Activated T-cell treated with anti-CD3 and anti-CD28 coated beads, Interleukin-2, amount 50 U/mL, for 1 hour (primary cell): ENCODE results near the gene SLC46A1.
A peak's percentile ranks its signal among the peaks of the same experiment; 100 is the strongest.

Source experiments
- DNase-seq: peaks from one replicate; pipeline ENCODE4 v3.0.0-alpha.2; 2020

Gene SLC46A1

GRCh38 chr17:28379814-28380801, 25.9 kb downstream of the SLC46A1 start:
- DNase-seq = no peak

DNA sequence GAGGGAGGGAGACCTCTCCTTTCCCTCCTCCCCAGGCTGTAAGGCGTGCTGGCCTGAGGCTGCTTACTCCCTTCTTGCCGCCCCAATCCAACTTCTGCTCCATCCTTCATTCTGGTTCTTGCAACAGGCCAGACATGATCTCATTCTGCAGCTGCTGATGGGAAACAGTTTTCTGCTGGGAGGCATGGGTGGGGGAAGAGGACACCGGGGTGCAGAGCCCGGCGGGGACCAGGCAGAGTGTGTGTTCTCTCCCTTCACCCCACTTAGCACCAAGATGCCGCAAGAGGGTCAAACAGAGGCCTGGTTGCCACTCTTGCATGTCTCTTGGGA, 33.1 kb downstream of the SLC46A1 start:
- DNase-seq = no peak

- DNase-seq = no peak
Measured at GRCh38 chr17:28372203-28372944, 33.6 kb downstream of the SLC46A1 start.

- DNase-seq = peak; percentile 81
Measured at GRCh38 chr17:28371245-28372202, 34.5 kb downstream of the SLC46A1 start, which contains the start of gene SARM1. Gene SARM1, plus strand, starts transcription at chr17:28371694. Its CDS starts 339 bp downstream, at chr17:28372033.

GRCh38 chr17:28370744-28371103, 35.3 kb downstream of the SLC46A1 start:
- DNase-seq = no peak

GRCh38 chr17:28370035-28370743, 35.8 kb downstream of the SLC46A1 start, which contains the start of gene VTN:
Gene VTN, minus strand, starts transcription at chr17:28370307. Its CDS starts 104 bp downstream, at chr17:28370203.
- DNase-seq = no peak

DNA sequence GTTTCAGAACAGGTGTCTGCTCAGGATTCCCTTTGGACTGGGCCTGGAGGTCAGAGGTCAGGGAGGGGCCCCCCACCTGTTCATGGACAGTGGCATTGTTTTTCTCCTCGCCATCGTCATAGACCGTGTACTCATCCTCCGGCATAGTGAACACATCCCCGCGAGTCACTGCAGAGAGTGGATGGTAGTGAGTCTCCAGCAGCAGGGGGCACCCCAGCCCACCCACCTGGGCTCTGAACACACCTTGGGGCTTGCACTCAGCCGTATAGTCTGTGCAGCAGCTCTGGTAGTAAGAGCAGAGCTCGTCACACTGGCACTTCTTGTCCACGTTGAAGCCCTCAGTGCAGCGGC, 36.4 kb downstream of the SLC46A1 start:
- DNase-seq = no peak

DNA sequence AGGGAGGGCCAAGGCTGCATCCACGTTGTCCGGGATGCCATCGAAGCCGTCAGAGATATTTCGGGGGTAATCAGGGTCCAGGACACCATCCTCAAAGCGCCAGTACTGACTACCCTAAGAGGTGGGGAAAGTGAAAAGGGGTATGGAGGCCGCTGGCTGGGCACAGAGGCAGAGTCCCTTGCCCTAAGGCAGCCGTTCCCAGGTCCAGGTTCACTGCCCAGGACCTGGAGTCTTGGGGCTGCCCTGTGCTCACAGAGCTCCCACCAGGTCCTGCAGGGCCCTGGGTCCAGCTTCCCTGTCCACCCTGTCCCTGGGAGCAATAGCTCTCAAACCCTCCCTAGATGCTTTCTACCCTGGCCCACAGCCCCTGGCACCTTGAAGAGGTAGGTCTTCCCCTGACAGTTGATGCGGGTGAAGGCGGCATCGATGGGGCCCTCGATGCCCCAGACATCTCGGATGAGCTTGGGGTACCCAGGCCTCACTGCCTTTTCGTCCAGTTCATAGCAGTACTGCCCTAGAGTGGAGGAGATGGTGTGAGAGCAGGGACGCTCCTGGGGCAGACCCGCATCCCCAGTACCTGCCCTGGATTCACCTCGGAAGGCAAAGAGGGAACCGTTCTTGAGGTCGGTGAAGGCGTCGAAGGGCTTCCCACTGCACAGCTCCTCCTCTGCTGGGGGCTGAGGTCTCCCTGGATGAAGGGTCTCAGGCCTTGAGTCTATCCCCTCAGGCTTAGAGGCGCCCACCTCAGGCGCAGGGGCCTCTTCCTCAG, 36.9 kb downstream of the SLC46A1 start:
- DNase-seq = no peak

- no peak for DNase-seq
Measured at GRCh38 chr17:28368306-28368831, 37.6 kb downstream of the SLC46A1 start.

DNA sequence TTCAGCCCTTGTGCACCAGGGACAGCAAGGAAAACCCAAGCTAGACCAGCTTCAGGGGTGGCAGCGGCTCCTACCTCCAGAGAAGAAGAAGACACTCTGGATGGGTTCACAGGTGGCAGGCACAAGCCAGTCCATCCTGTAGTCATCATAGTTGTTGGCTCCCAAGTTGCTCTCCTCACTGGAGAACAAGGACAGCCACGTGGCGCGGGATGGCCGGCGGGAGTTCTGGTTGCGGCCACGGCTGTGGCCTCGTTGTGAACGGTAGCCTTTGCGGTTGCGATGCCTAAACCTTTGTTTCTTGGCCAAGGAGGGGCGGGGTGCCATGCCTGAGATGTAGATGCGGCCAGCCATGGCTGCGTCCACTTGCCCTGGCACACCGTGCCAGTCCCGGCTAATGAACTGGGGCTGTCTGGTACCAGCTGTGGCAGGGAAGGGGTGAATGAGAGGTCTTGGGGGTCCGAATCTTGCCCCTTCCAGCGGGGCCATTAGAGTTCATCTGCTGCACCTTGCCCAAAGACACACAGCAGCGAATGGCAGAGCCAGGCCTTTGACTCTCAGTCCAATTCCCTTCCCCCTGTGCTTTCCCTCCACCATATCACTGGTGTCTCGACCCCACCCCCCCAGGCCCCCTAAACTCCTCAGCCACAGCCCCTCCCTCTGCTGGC, 38.2 kb downstream of the SLC46A1 start:
- DNase-seq = no peak

- DNase-seq = no peak
Measured at GRCh38 chr17:28366605-28367004, 39.4 kb downstream of the SLC46A1 start.

DNA sequence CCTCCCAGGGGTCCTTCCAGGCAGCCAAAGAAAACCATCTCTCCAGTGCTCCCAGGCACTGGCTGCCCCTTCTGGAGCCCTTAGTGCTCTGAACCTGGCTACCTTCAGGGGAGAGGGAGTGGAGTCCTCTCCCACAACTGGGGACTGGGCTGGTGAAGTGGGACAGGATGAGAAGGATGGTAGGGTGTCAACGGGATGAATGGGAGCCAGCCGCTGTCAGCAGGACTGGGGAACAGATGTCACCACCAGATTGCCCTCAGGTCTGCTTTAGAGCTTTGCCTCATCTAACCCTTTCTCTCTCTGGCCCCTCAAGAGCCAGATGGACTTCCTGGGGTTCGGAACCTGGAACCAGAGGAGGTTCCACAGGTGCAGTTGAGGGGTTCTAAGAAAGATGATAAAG, 40.5 kb downstream of the SLC46A1 start:
- no peak for DNase-seq

GRCh38 chr17:28364665-28365363, 41.2 kb downstream of the SLC46A1 start, which contains the start of gene SEBOX:
Gene SEBOX, minus strand, starts transcription at chr17:28365199. Its CDS starts 48 bp downstream, at chr17:28365151.
- no peak for DNase-seq

- DNase-seq = no peak
Measured at GRCh38 chr17:28363776-28364650, 42.0 kb downstream of the SLC46A1 start.

DNA sequence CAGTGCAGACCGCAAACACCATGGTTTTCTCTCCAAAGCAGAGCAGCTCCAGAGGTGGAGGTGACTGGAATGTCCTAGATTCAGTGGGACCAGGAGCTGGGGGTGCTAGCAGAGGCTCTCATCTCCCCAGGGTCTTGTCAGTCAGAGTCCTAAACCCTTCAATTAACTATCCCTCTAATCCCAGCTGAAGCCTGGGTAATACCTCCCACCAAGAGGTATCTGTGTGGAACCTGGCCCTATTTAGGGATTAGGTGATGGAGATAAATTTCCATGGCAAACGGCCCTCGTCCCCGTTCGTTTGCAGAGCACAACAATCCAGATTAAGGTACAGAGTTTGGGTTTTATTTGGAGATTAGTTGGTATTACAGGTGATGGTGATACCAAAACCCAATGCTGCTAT, 42.8 kb downstream of the SLC46A1 start:
- no peak for DNase-seq

GRCh38 chr17:28357901-28358197, 48.2 kb downstream of the SLC46A1 start:
- no peak for DNase-seq

DNA sequence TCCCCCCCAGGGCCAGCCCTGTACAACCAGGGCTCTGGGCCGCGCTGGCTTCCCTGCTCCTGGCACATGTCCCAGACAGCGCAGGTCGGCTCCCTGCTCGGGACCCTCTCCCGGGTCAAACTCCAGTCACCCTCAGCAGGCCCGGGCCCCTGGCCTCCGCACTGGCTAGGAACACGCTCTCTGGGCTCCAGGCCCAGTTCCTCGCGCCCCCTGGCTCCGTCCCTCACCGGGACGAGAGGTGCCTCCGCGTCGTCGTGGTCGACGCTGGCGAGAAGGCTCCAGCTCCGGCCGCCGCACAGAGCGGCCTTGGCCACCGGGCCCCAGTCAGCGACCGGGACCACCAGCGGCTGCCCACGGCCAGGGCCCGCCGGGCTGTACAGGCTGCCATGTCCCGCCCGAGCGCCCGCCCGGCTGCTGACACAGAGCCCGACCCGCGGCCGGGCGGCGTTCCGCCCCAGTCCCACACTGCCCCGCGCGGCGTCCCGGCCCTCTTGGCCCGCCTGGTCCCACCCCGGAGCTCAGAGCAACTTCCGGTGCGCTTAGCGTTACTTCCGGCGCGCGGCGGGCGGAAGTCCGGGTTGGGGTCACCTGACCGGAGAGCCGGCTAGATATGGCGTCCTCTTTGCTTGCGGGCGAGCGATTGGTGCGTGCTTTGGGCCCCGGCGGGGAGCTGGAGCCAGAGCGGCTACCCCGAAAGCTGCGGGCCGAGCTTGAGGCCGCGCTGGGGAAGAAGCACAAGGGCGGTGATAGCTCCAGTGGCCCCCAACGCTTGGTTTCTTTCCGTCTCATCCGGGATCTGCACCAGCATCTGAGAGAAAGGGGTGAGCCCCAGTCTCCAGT, 48.7 kb downstream of the SLC46A1 start, which contains the start of gene POLDIP2:
POLDIP2 (minus strand) TSS at position 467 of the 840 bp plus-strand sequence; CDS start at position 388, 79 bp downstream.
- DNase-seq = peak; percentile 96

DNA sequence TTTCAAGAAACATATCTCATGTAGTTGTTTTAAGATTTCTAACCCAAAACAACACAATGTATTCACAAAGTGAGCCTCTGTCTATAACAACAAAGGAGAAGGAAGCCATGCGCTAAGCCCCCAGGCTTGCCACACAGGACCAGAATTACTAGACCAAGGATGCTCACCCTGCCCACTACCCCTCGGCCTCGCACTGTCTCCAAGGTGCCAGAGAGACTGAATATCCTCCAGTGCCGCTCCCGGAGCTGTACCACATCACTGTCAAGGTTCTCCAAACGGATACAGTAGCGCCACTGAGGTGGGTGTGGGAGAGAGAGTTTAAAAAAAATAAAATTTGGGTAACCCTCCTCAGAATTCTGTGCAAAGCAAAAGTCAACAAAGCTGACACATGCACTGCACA, 55.7 kb downstream of the SLC46A1 start:
- DNase-seq = no peak
